HG03469 (cell line): ENCODE measurements around the gene RC3H1.
"Not testable (repeated sequence)": the region's sequence is repeated elsewhere in the genome, so short reads cannot be mapped to it uniquely, and the experiment has no call there.

ENCODE experiments used
- ATAC-seq: cut with Tn5 transposase; IDR thresholded peaks from one replicate; pipeline ENCODE4 v1.9.1; 2021; ENCODE audit warnings: mild to moderate bottlenecking, moderate library complexity, moderate number of reproducible peaks; ENCODE audit not compliant: unreplicated experiment

The RC3H1 gene

DNA sequence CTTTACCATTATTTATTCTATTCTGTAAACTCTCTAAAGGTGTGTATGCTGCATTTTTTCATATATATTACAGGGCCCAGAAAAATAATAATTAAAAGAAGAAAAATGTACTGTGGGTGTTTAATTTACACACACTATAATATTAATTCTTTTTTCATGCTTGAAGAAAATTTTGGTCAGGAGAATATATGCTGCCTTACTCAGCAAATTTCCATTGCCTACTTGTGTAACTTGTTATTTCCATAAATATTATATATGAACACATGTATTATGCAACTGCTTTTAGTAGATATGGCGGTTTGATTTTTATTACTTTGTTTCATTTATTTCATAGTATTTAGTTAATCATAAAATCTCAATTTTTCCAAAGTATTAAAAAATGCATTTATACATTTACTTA is 58.7 kb downstream of the RC3H1 start:
- no peak for ATAC-seq

DNA sequence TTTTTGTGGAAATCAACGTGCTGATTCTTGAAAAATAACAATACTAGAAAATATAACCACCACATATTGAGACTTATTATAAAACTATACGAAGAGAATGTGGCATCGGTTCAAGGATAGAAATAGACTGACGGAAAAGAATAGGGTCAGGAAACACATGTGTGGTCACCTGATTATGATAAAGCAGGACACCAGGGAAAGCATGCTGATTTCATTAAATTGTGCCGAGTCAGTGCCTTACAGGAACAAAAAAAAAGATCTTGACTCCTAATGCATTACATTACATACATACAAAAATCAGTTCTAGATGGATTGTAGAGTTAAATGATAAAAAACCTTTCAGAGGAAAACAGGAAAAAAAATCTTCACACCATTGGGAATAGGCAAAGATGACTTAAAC is 61.5 kb downstream of the RC3H1 start:
- ATAC-seq: no peak

DNA sequence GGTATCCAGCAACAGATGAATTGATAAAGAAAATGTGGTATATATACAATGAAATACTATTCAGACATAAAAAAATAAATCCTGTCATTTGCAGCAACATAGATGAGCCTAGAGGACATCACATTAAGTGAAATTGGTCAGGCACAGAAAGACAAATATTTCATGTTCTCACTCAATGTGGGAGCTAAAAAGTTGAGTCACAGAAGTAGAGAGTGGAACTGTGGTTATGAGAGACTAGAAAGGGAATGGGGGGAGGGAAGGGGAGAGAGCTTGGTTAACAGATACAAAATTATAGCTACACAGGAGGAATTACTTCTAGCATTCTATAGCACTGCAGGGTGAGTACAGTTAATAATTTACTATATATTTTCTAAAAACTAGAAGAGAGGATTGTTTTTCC is 68.0 kb downstream of the RC3H1 start:
- ATAC-seq: no peak

DNA sequence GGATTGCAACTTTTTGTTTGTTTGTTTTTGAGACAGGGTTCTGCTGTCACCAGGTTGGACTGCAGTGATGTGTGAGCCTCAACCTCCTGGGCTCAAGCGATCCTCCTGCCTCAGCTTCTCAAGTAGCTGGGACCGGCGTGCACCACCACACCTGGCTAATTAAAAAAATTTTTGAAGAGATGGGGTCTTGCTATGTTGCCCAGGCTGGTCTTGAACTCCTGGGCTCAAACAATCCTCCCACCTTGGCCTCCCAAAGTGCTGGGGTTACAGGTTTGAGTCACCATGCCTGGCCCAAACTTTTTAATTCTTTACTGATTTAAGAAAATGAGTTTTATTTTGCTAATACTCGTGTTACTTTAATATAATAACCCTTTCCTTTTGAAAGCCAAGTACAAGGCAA is 73.6 kb downstream of the RC3H1 start:
- no peak for ATAC-seq

DNA sequence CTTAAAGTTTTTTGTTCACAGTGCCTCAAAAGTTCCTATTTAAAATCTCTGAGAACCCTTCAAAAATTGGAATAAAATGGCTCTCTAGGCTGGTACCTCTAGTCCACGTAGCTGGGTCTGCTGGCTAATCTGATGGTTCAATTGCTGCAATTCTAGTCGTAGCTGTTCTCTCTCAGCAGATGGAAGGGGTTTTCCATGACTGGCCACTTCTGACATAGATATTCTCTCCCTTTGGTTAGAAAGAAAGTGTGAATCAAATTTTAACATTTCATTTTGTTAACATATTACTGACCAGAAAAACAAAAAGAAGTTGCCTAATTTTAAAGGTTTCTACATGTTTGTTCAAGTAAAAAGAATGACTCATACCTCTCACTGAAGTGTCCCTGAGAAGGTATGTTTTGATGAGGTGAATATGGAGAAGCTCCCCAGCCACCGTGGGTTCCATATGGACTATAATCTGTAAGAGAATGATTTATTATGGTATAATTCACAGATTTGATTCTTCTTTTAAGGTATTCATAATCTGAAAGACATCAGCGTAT is 75.7 kb downstream of the RC3H1 start:
- ATAC-seq: no peak

DNA sequence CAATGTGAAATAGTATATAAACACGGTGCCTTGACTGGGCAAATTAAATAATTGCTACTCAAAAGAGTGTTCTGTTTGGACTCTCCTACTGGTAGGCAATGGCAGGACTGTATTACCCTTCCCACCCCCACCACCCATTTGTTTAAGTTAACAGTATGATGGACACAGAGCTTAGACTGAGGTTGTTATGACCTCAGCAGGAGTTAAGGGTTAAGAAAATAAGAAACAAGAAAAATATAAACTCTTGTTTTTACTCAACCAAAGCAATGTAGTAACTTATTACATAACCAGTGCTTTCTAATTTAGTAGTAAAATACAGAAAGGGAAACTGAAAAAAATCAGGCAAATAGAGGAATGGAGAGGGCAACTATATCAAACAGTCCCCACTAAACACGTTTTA is 85.1 kb downstream of the RC3H1 start:
- ATAC-seq: no peak

DNA sequence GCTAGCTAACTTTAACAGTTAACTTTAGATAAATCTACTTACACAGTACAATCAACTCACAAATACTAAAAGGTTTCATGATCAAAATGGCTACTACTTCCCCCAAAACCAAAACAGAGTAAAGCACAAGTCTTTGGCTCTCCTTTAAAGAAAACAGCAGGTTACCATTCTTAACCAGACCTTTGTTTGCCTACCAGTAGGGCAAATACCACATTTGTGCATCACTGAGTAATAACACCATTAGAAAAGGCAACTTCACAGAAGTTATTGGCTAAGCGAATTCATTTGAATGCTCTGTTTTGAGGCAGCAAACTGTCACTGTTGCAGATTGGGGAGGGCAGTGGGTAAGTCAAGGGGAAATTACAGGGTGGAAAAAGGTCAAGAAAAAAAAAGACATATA is 87.7 kb downstream of the RC3H1 start:
- no peak for ATAC-seq

DNA sequence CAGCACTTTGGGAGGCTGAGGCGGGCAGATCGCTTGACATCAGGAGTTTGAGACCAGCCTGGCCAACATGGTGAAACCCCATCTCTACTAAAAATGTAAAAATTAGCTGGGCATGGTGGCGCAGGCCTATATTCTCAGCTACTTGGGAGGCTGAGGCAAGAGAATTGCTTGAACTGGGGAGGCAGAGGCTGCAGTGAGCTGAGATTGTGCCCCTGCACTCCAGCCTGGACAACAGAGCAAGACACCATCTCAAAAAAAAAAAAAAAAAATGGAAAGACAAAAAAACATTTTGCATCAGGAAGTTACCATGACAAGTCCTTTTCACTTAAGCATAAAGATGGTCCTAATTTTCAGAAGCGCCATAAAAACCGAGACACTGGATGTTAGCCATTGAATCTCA is 91.6 kb downstream of the RC3H1 start:
- ATAC-seq: not testable (repeated sequence)

DNA sequence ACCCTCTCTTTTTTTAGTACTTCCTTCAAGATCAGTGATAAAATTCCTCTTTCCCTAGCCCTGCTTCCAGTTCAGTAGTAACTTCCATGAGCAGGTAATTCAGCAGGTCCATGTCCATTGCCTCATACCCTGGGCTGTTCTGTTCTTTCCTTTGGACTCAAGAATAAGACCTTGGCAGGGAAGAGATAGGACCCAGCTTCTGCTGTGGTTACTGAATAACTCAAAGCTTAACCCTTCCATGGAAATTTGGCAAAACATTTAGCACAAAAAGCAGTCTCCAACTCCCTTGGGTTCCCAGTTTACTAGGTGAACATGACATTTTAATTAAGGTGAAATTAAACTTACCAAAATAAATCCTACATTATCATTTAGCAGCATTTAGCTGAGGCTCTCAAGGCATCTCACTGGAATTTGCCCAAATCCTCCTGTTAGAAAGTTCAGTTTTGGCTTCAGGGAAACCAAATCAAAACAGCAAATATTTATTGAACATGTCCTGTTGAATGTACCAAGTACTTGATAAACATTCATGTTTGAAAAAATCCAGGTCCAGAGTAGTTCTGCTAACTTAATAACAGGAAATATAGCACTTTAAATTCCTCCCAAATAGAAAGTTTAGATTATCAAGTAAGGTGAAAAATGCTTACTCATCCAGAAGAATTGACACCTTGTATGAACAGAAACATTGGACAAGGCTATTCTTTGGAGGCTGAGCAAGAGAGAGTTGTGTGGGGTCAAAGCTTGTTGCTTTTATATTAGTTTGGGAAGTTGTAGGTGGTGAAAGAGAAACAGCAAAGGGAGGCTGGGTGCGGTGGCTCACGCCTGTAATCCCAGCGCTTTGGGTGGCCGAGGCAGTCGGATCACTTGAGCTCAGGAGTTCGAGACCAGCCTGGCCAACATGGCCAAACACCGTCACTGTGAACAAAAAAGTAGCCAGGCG is 96.6 kb downstream of the RC3H1 start:
- ATAC-seq: no peak

DNA sequence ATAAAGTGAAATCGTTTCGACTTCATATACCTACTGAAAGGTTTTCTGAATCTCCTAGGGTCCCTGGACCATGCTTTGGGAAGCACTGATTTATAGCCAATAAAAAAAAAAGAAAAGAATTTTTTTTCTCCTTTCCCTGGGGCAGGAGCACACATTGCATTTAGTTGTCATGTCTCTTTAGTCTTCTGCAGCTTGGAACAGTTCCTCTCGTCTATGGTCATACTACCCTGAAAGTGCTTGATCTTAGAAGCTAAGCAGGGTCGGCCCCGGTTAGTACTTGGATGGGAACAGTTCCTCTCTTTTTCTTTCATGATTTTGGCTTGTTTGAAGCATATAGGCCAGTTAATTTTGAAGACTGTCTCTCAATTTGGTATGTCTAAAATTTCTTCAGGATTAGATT is 101.3 kb downstream of the RC3H1 start:
- no peak for ATAC-seq

DNA sequence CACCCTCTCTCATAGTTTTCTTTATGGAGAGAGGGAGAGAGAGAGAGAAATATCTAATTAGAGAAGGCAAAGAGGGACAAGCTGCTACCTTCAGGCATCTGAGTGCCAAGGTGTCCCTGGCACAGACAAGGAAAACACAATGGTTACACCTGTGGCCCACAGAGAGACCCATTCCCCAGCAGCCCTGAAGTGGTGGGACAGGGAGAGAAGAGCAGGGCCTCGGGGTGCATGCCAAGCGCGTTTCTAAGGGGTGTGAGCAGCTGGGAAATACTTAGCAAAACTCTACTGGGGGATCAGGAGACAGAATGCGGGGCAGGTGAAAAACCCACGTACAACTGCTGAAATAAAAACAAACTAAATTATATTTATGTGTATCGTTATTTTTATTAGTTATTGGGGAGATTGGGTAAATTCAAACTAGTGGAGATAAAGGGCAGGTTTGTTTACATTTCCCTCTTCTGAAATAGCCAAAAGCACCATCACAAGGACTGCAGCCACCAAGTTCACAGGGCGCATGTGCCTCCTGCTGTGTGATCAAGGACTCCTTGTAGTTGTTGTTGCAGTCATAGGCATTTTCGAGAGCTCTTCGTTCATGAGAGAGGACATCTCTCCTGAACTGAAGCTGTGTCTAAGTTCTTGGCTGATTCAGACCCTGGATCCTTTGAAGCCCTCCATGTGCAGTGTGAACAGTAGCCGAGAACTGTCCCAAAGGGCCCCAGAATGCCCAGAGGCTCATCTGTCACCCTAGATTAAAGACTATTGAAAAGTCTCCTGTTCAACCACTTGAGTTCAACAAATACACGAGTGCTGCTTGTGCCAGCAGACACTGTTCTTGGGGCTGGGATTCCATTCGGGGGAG is 104.3 kb downstream of the RC3H1 start:
- ATAC-seq: no peak

DNA sequence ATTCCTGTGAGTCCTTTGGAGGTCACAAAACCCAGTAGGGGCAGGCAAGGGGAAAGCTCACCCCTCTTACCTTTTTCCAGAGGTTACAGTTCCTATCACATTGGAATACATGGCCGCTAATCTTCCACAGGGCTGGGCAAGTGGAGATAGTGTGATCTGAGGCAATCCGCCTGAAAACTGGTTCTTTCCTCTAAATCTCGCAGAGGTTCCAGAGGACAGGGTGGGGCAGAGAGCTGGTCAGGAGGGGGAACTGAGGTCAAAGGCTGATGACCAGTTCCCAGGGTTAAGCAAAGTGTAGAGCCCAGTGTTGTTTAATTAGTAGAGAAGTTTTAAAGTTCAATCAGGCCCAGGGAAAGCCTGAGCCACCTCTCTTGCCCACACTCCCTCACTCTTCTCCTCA is 105.0 kb downstream of the RC3H1 start, which contains the start of gene SERPINC1:
TSS of gene SERPINC1 (minus strand) at position 179 of the 400 bp plus-strand sequence. CDS start at position 111, 68 bp downstream.
- no peak for ATAC-seq

DNA sequence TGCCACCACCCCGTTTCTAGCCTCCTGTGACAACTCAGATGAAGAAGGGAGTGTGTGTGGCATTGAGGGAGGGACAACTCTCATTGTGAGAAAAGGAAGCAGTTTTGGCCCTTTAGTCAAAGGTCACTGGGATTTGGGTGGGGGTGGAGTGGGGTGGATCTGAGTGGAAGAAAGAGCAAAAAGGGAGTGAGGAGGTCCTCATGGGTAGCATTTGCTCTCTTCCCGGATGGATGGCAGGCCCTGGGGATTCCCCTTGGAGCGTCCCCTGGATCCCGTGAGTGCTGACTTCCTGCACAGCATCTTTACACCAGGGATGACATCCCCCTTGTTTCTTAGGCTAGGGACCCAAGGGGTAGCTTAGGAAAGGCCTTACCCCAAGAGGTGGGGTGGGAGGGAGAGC is 105.5 kb downstream of the RC3H1 start:
- no peak for ATAC-seq

DNA sequence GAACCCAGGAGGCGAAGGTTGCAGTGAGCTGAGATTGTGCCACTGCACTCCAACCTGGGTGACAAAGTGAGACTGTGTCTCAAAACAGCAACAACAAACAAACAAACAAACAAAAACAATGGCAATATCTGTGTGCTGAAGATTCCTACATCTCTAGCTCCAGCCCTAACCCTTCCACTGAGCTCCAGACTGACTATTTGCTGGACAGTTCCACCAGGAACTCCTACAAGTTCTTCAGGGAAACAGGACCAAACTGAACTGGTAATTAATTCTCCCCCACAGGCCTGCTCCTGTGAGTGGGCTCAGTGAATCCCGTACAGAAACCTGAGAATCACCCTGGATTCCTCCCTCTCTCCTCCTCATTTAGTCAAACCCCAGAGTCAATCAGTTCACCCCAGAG is 106.6 kb downstream of the RC3H1 start:
- ATAC-seq: no peak

DNA sequence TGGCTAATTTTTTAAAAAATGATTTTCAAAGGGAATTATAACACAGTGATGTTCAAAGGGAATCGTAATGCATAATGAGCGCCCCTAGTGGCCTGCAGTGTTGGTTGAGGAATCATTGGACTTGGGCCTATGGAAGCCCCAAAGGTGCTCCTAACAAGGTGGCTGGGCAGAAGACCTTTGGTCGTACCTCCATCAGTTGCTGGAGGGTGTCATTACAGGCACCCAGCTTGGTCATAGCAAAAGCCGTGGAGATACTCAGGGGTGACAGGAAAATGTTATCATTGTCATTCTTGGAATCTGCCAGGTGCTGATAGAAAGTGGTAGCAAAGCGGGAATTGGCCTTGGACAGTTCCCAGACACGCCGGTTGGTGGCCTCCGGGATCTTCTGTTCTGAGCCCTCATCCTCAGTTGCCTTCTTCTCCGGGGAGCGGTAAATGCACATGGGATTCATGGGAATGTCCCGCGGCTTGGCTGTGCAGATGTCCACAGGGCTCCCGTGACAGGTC is 107.7 kb downstream of the RC3H1 start:
- ATAC-seq: no peak

DNA sequence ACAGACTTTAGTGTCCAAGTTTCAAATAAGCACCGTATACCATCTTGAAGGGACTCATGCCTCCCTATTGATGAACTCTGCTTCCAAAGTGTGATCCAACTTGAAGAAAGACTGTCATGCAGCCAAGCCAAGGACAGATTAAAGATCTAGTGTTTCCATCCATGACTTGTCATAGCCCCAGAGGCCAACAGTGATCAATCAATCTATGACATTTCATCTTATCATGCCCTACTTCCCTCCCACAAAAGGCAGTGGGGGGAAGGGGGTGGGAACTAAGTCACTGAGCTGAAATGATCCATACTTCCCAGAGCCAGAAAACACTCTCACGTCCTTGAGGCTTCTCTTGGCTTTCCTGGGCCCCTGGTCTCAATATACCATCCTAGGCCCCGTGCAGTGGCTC is 109.0 kb downstream of the RC3H1 start:
- ATAC-seq: no peak

DNA sequence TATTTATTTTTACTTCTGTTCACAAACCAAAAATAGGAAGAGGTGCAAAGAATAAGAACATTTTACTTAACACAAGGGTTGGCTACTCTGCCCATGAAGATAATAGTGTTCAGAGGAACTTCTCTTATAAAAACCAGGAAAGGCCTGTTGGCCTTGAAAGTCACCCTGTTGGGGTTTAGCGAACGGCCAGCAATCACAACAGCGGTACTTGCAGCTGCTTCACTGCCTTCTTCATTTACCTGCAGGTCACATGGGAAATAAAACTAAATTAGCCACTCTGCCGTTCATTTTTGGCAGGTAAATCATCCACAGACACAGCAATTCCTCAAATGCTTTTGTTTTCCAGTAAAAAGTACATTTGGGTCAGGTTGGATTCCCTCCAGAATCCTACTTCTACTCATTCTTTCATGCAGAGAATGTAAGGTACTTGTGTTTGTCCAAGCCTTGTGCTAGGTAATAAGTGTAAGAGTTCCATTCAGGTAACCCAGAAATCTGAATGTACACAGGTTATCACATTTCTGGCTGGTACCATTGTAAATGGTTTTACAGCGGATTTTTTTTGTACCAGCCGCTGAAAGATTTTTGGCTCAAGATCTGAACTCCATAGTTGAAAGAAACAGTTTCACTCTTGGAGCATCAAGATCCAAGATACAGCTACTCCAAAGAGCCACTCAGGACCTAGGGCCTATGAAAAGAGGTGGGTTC is 118.2 kb downstream of the RC3H1 start:
- no peak for ATAC-seq

DNA sequence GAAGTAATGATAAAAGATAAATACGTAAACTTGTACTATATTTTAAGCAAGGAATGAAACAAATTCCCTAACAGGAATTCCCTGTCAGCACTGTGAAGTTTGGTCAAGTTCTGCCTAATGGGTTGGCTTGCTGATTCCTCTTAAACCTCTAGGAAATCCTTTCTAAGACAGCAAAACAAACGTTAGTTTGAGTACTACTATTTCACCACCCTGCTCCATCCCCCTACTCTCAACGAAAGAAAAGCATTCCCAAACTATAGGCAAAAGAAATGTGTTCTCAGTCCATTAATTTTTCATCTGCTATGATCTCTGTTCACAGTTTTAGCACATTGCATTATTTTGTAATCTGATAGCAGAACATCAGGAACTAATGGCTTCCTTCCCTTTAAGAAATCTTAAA is 121.2 kb downstream of the RC3H1 start:
- no peak for ATAC-seq

DNA sequence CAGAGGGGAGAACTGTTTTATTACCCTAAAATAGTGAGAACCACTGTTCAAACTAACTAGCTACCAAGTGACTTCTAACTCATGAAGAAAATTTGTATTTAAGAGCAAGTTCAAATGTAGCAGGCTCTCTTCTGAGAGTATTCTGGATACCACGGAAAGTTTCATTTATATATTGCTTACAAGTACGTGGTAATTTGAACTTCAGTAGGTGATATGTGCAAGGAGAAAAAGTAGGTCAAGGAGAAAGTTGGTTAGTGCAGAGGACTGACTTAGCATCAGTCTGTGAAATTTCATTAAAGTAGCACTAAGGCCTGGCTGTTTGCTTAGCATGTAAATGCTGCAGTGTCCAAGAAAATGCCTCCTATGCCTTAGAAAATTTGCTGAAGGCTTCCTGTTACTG is 121.7 kb downstream of the RC3H1 start:
- no peak for ATAC-seq

DNA sequence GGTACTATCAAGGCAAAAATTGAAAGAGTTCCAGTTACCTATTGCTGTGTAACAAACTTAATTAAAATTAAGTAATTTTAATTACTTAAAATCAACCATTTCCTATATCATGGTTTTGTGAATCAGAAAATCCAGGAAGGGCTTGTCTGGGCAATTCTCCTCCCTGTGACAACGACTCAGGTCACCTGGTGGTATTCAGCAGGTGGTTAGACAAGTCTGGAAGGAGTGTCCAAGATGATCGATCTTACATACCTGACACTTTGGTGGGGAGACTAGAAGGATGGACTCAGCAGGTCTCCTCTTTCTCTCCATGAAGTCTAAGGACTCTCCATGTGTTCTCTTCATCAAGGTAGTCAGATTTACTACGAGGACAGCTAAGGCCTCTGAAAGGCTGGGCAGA is 128.0 kb downstream of the RC3H1 start:
- no peak for ATAC-seq

DNA sequence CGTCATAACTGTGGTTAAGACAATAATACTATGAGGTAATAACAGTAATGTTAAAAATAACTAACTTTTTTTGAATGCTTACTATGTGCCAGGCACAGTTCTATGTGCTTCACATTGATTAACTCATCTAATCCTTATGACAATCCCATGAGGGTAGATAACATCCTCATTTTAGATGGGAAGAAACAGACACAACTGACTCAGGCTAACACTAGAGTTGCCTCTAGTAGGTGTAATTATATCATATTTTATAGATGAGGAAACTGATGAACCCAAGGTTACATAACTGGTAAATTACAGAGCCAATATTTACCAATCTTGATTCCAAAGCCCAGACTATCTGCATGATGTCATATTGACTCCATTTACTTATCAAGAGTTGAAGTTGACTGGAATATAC is 128.5 kb downstream of the RC3H1 start:
- ATAC-seq: no peak
